PC-3 (cell line): ENCODE measurements around the gene CALN1.

Experiments
- EZH2 ChIP-seq: fragments of 300-600 bp; sonication (generic); IDR thresholded peaks from one replicate; pipeline ENCODE4 v1.6.1; 2017; ENCODE audit warnings: antibody characterized with exemption, mild to moderate bottlenecking, low read length; ENCODE audit not compliant: unreplicated experiment
- TF ChIP-seq, protein P1 (sequence below): fragments of 300-600 bp; sonication (generic); conservative IDR thresholded peaks from 2 replicates; pipeline ENCODE4 v1.5.1; 2017; ENCODE audit warnings: antibody characterized with exemption, low read depth, mild to moderate bottlenecking, low read length

DNA sequence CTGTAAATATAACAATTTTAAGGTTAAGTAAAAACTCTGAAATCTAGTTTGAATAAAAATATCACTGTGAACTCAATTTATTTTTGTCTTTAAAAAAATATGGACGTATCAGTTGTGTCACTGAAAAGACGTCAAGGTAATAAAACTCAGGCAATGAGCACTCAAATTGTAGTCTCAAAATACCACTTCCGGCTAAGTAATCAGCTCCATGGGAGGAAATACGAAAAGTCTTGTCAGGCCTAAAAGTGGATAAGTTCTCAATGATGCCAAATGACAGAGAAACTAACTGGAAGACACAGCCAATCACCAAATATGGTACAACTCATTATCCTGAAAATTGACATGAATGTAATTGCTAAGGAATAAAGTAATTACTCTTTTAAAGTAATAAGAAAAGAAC lies 719 bp downstream of the CALN1 start:
- TF ChIP-seq, protein P1, sequence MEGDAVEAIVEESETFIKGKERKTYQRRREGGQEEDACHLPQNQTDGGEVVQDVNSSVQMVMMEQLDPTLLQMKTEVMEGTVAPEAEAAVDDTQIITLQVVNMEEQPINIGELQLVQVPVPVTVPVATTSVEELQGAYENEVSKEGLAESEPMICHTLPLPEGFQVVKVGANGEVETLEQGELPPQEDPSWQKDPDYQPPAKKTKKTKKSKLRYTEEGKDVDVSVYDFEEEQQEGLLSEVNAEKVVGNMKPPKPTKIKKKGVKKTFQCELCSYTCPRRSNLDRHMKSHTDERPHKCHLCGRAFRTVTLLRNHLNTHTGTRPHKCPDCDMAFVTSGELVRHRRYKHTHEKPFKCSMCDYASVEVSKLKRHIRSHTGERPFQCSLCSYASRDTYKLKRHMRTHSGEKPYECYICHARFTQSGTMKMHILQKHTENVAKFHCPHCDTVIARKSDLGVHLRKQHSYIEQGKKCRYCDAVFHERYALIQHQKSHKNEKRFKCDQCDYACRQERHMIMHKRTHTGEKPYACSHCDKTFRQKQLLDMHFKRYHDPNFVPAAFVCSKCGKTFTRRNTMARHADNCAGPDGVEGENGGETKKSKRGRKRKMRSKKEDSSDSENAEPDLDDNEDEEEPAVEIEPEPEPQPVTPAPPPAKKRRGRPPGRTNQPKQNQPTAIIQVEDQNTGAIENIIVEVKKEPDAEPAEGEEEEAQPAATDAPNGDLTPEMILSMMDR: no peak
- no peak for TF ChIP-seq EZH2
